ENCODE data around the gene CASK.
"Not testable (repeated sequence)": the region's sequence is repeated elsewhere in the genome, so short reads cannot be mapped to it uniquely, and the experiment has no call there.

The CASK gene

DNA sequence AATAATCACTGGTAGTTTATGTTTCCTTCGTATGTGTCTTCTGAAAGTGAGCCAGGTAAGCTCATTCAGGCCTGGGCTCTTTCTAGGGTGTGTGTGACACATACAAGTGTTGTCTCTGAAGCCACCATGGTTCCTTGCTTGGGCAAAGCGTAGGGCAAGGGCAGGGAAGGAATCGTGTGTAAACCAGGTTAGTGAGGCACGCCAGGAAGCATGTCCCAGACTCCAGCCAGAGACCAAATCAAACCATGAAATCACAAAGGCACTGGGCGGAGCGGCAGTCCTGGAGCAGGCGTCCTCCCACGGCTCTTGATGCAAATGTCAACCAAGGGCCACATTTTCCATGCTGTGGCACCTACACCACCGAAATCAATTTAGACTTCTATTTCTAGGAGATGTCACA lies 409.2 kb downstream of the CASK start:
- no peak for DNase-seq
- TF ChIP-seq GATA1 (IDR thresholded peaks at IDR 0.05; ENCODE audit: low read depth, low read length) (no peak), POLR2A (IDR thresholded peaks at IDR 0.05; ENCODE audit: low read length) (no peak)

DNA sequence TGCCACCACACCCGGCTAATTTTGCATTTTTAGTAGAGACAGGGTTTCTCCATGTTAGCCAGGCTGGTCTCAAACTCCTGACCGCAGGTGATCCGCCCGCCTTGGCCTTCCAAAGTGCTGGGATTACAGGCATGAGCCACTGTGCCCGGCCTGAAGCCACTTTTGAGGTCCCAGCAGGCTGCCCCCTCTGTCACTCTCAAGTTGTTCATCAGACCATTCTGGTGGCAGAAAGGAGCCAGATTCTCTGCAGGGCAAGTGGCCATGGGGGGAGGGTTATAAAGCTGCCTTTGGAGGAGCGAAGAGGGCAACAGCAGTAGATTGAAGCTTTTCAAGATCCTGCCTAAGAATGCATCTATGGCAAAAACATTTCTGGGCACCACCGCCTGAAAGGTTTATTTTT lies 410.5 kb downstream of the CASK start:
- DNase-seq: not testable (repeated sequence)

DNA sequence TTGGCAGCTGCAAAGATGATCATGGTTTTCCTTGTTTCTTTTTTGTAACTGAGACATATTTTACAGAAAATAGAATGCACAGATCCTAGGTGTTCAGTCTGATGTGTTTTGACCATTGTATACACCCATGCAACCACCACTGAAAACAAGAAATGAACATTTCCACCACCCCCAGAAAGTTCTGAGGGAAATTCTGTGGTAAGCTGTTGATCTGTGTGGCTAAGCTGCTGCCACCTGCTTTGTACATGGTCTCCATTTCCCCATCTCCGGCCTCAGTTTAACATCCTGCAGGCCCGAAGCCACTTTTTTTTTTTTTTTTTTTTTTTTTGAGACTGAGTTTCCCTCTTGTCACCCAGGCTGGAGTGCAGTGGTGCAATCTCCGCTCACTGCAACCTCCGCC lies 411.0 kb downstream of the CASK start:
- TF ChIP-seq GATA1 (IDR thresholded peaks at IDR 0.05; ENCODE audit: low read depth, low read length) (no peak), POLR2A (IDR thresholded peaks at IDR 0.05; ENCODE audit: low read length) (no peak)
- DNase-seq: no peak

DNA sequence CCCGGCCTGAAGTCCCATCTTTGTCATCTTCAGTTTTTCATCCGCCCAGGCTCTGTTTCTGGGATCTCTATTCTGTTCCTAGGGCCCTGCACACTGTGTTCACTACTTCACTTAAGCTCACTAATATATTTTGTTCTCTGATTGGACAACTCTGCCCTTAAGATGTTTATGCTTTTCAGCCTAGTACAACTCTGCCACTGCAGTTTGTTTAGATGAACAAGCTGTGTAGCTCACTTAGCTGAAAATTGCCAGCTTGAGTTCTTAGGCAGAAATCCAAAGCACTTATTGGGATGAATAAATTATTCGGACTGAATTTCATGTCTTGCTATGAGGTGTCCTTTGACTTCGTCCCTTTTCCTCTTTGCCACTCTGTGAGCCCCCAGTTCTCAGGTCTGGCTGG lies 415.4 kb downstream of the CASK start:
- TF ChIP-seq GATA1 (IDR thresholded peaks at IDR 0.05; ENCODE audit: low read depth, low read length) (no peak), POLR2A (IDR thresholded peaks at IDR 0.05; ENCODE audit: low read length) (no peak)
- DNase-seq: no peak

DNA sequence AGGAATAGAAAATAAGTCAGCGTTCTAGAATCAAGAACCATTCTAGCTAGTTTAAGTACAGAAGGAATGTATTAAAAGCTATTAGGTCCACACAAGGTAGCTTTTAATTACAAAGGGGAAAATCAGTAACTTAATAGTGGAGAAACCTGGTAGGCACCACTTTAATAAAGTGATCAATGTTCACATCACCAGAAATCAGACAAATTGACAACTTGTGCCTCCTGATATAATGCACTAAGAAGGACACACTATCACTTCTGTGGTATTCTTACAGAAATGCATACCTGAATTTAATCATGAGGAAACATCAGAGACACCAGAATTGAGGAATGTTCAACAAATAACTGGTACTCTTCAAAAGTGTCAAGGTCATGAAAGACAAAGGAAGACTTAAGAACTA lies 421.4 kb downstream of the CASK start:
- no peak for DNase-seq
- TF ChIP-seq POLR2A (IDR thresholded peaks at IDR 0.05; ENCODE audit: low read length) (no peak), GATA1 (IDR thresholded peaks at IDR 0.05; ENCODE audit: low read depth, low read length) (no peak)

DNA sequence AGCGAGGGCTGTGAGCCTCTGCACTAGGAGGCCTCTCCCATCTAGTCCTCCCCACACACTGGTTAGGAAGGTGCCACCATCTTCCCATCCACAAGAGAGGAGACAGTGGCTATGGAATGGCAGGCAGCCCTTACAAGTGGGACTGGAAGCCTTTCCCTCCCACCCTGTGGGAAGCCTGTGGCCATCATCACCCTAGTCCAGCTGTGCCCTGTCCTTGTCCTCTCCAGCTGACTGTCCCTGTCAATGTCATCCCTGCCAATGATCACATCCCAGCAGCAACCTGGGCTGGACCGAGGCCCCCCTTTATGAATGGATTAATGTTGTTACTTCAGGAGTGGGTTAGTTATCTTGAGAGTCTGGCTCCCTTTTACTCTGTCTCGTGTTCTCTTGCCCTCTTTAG lies 423.4 kb downstream of the CASK start:
- no peak for DNase-seq
- TF ChIP-seq POLR2A (IDR thresholded peaks at IDR 0.05; ENCODE audit: low read length) (no peak), GATA1 (IDR thresholded peaks at IDR 0.05; ENCODE audit: low read depth, low read length) (no peak)

DNA sequence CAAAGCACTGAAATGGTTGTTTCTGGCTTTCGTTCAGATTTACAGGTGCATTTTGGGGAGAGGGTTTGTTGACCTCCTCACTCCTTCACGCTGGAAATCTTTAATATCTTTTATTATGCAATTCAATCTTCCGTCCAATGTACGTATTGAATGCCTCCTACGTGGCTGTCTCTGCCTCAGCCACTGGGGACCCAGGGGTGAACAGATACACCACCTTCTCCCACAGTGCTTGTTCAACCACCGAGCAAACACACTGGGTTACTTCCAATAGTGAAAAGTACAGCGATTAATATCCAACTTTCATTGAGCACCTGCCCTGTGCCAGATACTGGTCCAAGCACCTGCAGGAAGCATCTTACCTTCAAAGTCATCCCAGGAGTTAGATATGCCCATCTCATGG lies 424.2 kb downstream of the CASK start:
- no peak for TF ChIP-seq GATA1 (IDR thresholded peaks at IDR 0.05; ENCODE audit: low read depth, low read length)
- no peak for TF ChIP-seq POLR2A (IDR thresholded peaks at IDR 0.05; ENCODE audit: low read length)
- no peak for DNase-seq

DNA sequence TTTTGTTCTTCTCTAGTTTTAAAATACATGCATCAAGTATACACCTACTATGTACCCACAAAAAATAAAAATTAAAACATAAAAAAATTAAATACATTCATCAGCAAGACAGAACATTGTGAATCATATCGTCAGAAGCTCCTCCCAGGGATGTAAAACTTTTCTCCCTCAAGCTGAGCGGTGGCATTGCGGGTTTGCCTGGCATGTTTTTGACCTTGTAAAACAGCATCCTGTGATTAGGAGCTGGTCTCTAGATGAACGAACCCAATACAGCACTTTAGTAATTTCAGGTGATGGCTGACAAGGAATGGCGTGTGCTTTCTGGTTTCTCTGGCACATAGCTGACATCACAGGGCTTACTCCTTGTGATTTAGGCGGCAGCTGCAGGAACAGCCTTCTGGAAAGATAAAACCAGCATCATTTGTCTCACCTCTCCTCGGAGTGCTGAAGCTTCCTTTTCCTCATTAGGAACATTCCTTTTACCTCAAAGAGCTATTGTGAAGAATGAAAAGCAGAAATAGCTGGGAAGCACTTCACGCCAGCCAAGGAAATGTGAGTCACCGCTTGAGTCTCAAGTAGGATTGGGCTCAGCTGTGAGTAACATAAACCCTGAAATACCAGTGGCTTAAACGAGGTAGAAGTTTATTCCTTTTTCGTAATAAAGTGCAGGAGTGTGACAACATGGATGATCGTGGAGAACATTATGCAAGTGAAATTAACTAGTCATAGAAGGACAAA lies 431.9 kb downstream of the CASK start:
- TF ChIP-seq GATA1 (IDR thresholded peaks at IDR 0.05; ENCODE audit: low read depth, low read length) (no peak), POLR2A (IDR thresholded peaks at IDR 0.05; ENCODE audit: low read length) (no peak)

DNA sequence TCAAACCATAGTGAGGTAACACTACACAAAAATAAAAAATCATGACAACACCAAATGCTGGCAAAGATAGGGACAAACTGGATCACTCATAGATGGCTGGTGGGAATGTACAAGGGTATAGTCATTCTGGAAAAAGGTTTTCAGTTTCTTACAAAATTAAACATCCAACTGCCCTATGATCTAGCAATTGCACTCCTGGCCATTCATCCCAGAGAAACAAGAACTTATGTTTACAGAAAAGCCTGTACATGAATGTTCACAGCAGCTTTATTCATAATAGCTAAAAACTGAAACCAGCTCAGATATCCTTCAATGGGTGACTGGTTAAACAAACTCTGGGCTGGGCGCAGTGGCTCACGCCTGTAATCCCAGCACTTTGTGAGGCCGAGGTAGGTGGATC lies 432.9 kb downstream of the CASK start:
- DNase-seq: no peak
- TF ChIP-seq POLR2A (IDR thresholded peaks at IDR 0.05; ENCODE audit: low read length) (no peak), GATA1 (IDR thresholded peaks at IDR 0.05; ENCODE audit: low read depth, low read length) (no peak)

More for the DNA sequence above, 431.9 kb downstream of the CASK start:
- no peak for DNase-seq

DNA sequence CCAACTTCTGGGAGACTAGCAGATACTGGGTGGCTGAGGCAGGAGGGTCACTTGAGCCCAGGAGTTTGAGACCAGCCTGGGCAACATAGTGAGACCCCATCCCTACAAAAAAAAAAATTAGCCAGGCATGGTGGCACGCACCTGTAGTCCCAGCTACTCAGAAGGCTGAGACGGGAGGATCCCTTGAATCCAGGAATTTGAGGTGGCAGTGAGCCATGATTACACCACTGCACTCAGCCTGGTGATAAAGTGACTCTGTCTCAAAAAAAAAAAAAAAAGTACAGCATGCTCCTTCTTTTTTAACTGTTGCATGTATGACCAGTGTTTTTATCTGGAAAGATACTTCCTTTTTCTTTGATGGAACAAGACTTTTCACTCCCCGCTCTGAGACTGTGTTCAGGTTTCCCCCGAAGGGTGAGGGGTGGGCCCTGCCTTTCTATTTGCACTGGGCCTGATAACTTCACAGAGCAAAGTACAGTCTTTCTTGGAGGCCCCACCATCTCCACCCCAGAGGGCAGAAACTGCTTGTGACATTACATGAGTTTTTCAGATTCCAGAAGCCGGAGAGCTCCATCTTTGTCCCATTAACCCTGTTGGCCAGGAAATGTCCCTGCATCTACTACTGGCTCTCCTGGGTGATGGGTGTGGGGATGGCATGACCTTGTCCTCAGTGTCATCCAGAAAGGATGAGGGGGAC lies 441.1 kb downstream of the CASK start:
- no peak for TF ChIP-seq POLR2A (IDR thresholded peaks at IDR 0.05; ENCODE audit: low read length)
- no peak for TF ChIP-seq GATA1 (IDR thresholded peaks at IDR 0.05; ENCODE audit: low read depth, low read length)
- no peak for DNase-seq

DNA sequence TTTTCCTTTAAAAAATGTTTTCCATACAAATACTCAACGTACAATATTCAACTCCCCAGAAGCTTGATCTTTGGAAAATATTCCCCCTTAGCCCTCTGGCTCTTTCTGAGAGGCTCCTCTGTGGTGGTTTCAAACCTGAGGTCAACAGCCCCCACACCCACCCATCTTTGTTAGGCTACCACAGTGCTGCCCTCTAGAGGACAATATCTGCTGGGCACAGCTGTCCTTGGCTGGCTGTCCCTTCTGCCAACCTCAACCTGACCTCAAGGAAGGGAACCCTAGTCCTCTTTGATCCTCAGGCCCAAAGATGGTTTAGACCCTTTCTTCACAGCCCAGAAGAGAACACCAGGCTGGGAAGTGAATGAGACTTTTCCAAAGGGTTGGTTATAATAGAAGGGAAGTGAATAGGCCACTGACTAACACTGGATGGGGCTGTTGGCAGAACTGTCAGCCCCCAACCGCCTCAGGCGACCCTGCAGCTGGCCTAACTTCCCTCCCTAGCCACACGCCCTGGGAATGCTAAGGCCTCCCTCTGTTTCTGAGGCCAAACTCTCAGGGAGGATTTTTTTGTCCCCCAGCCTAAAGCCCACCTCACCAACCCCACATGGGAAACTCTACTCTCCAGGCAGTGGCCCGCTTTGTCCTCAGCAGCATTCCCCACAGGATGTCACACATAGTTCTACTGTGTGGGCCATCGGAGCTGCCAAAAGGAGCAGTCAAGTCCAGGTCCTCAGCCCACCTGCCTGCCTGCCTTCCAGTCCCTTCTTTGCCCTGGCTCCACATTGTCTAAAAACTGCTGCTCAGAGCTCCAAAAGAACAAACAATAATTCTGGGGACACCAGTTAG lies 441.9 kb downstream of the CASK start:
- no peak for TF ChIP-seq POLR2A (IDR thresholded peaks at IDR 0.05; ENCODE audit: low read length)
- no peak for TF ChIP-seq GATA1 (IDR thresholded peaks at IDR 0.05; ENCODE audit: low read depth, low read length)
- DNase-seq: peak; percentile 29 to 53

DNA sequence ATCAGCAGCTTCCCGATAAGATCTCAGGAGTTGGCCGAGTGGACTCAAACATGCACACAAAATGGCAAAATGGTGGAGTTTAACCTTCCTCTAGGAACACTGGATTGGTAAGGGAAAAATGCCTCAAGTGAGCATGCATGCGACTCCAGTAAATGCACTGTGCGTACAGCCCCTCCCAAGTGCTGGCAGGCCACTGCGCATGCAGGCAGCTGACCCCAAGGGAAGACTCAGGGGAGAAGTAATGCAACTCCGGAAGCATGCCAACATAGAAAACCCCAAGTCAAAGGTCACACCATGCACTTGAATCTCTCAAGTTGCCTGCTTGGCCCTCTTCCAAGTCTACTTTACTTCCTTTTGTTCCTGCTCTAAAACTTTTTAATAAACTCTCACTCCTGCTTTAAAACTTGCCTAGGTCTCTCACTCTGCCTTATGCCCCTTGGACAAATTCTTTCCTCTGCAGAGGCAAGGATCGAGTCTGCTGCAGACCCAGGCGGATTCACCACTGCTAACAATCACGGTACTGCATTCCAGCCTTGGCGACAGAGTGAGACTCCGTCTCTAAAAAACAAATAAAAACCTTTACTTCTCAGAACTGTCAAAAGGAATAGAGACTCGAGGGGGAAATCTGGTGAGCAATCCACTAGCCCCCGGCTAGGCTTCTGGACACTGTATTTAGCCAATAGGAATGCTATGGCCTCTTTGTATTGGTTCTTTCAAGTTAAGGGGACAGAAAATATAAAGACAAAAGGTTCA lies 442.7 kb downstream of the CASK start:
- TF ChIP-seq GATA1 (IDR thresholded peaks at IDR 0.05; ENCODE audit: low read depth, low read length) (no peak), POLR2A (IDR thresholded peaks at IDR 0.05; ENCODE audit: low read length) (no peak)

DNA sequence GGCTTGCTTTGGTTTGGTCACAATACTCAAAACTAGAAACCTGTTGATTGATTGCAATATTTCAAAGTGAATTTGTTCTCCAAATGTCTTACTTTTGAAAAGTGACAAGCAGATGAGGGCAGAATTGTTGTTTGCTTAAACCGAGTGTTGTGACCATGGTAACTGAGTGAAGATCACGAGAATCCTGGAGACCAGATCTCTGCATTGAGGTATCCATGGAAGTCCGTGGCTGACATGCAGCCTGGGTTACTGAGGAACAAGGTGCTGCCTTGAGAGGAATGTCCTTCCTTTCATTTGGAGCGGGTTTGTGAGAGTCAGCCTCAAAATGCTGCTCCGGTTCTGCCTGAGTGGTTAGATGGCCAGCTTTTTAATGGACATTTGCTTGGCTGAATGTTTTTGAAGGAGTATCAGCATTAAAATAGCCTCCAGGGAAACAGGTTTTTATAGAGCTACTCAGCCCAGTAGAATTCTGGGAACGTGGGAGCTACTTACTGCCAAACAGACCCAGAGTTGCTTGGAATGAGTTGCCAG lies 444.9 kb downstream of the CASK start:
- no peak for TF ChIP-seq GATA1 (IDR thresholded peaks at IDR 0.05; ENCODE audit: low read depth, low read length)
- TF ChIP-seq POLR2A (IDR thresholded peaks at IDR 0.05; ENCODE audit: low read length): no peak
- no peak for DNase-seq

More for the DNA sequence above, 442.7 kb downstream of the CASK start:
- DNase-seq: no peak

Data from erythroblast (primary cell).